Uterus (tissue), 2 donors: Measurements from ENCODE around the gene WDR27.

Source experiments
- CTCF ChIP-seq, 4 experiments: fragments of 200-600 bp in 2 of 4; fragments of 450-650 bp in 2 of 4; sonication (generic) in 2 of 4; IDR thresholded peaks; one replicate each; pipeline ENCODE4 v1.5.1; 2016 to 2019; ENCODE audit warnings: antibody characterized with exemption in 4 of 4, mild to moderate bottlenecking in 2 of 4, moderate library complexity in 1 of 4
- POLR2A ChIP-seq, 2 donors: fragments of 450-650 bp; IDR thresholded peaks; one replicate each; pipeline ENCODE4 v1.6.1; 2016; ENCODE audit warnings: antibody characterized with exemption in 2 of 2, mild to moderate bottlenecking in 1 of 2, moderate library complexity in 1 of 2

- no peak for TF ChIP-seq CTCF (IDR thresholded peaks at IDR 0.05)
- TF ChIP-seq POLR2A (IDR thresholded peaks at IDR 0.05), result no peak
Measured at GRCh38 chr6:169567819-169568218, 134.0 kb downstream of the WDR27 start.
